Activated naive CD8-positive, alpha-beta T cell treated with anti-CD3 and anti-CD28 coated beads for 36 hours (primary cell): ENCODE results near the gene GPR132. TPM values are rescaled to one million over a fixed set of nuclear protein-coding genes. Genes with fewer than 3 reads are reported as not detected.
"Not testable (repeated sequence)": the region's sequence is repeated elsewhere in the genome, so short reads cannot be mapped to it uniquely, and the experiment has no call there.

Experiments used
- DNase-seq: peaks from one replicate; pipeline ENCODE4 v3.0.0; 2021
- H3K27ac Mint-ChIP-seq: one replicate; pipeline ENCODE4 v1.8.0; 2022; ENCODE audit warnings: mild to moderate bottlenecking, moderate library complexity, mixed read lengths
- H3K27me3 Mint-ChIP-seq: one replicate; pipeline ENCODE4 v1.8.0; 2022; ENCODE audit warnings: mild to moderate bottlenecking, mixed read lengths
- H3K36me3 Mint-ChIP-seq: one replicate; pipeline ENCODE4 v1.8.0; 2021; ENCODE audit warnings: mild to moderate bottlenecking, mixed read lengths
- H3K4me1 Mint-ChIP-seq: one replicate; pipeline ENCODE4 v1.8.0; 2021; ENCODE audit warnings: mixed read lengths
- H3K4me3 Mint-ChIP-seq: one replicate; pipeline ENCODE4 v1.8.0; 2022; ENCODE audit warnings: mild to moderate bottlenecking, moderate library complexity, mixed read lengths
- H3K9me3 Mint-ChIP-seq: one replicate; pipeline ENCODE4 v1.8.0; 2022; ENCODE audit warnings: mixed read lengths
- total RNA-seq, 2 experiments: library from RNA; stranded (reverse); gene quantifications; one replicate each; pipeline ENCODE4 v1.2.3, GENCODE V29; 2021

GPR132 gene, protein sequence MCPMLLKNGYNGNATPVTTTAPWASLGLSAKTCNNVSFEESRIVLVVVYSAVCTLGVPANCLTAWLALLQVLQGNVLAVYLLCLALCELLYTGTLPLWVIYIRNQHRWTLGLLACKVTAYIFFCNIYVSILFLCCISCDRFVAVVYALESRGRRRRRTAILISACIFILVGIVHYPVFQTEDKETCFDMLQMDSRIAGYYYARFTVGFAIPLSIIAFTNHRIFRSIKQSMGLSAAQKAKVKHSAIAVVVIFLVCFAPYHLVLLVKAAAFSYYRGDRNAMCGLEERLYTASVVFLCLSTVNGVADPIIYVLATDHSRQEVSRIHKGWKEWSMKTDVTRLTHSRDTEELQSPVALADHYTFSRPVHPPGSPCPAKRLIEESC
- total RNA-seq, result 10 to 100 TPM; 23.9 to 24.1 TPM

- H3K27ac Mint-ChIP-seq, result peak within 1 kb of the TSS; percentile 90
- peaks cover 68% of the 10 kb centered on the region for H3K4me1 Mint-ChIP-seq
- peak; percentile 88 for DNase-seq
- H3K9me3 Mint-ChIP-seq, result no peaks in the 10 kb centered on the region
- peaks cover 23% of the 10 kb centered on the region for H3K36me3 Mint-ChIP-seq
- peak within 1 kb of the TSS; percentile 92 for H3K4me3 Mint-ChIP-seq
- no peaks in the 10 kb centered on the region for H3K27me3 Mint-ChIP-seq
Observed at GRCh38 chr14:105065280-105066228, at the start of gene GPR132. Gene GPR132, minus strand, starts transcription at chr14:105065430. Its CDS starts 10,010 bp downstream, at chr14:105055420.

GRCh38 chr14:105109243-105109642 is 44.0 kb upstream of the GPR132 start:
- not testable (repeated sequence) for H3K36me3 Mint-ChIP-seq, H3K9me3 Mint-ChIP-seq, H3K4me1 Mint-ChIP-seq, H3K4me3 Mint-ChIP-seq, H3K27ac Mint-ChIP-seq, DNase-seq
- peaks cover 25% of the 10 kb centered on the region for H3K27me3 Mint-ChIP-seq

DNA sequence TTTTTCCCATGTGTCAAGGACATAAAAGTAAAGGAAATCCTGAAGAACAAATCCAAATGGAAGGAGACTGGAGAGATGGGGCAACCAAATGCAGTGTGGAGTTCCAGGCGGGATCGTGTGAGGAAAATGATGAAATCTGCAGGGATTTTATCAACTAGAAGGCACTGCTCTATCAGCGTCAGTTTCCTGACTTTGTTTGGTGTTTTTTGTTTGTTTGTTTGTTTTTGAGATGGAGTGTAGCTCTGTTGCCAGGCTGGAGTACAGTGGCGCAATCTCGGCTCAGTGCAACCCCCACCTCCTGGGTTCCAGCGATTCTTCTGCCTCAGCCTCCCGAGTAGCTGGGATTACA is 43.3 kb upstream of the GPR132 start:
- Mint-ChIP-seq H3K36me3 (no peaks in the 10 kb centered on the region), H3K9me3 (no peaks in the 10 kb centered on the region), H3K27ac (no peak overlapping the region)

GRCh38 chr14:105107781-105108515 is 42.7 kb upstream of the GPR132 start:
- DNase-seq, result no peak
- Mint-ChIP-seq H3K36me3 (no peaks in the 10 kb centered on the region), H3K4me3 (no peak overlapping the region), H3K9me3 (no peaks in the 10 kb centered on the region), H3K27ac (no peak overlapping the region), H3K4me1 (no peaks in the 10 kb centered on the region), H3K27me3 (peaks cover 34% of the 10 kb centered on the region)

More for the DNA sequence above, 43.3 kb upstream of the GPR132 start:
- H3K4me1 Mint-ChIP-seq, result no peaks in the 10 kb centered on the region
- DNase-seq, result no peak
- no peak overlapping the region for H3K4me3 Mint-ChIP-seq
- peaks cover 32% of the 10 kb centered on the region for H3K27me3 Mint-ChIP-seq

- Mint-ChIP-seq H3K36me3 (no peaks in the 10 kb centered on the region), H3K9me3 (no peaks in the 10 kb centered on the region)
- DNase-seq, result no peak
Observed at GRCh38 chr14:105107351-105107750, 42.1 kb upstream of the GPR132 start.

GRCh38 chr14:105105158-105105557 is 39.9 kb upstream of the GPR132 start:
- Mint-ChIP-seq H3K27ac (no peak overlapping the region), H3K36me3 (no peaks in the 10 kb centered on the region), H3K4me3 (no peak overlapping the region), H3K4me1 (no peaks in the 10 kb centered on the region), H3K27me3 (peaks cover 40% of the 10 kb centered on the region), H3K9me3 (no peaks in the 10 kb centered on the region)
- no peak for DNase-seq

More at GRCh38 chr14:105107351-105107750, 42.1 kb upstream of the GPR132 start:
- H3K4me3 Mint-ChIP-seq, result no peak overlapping the region
- no peak overlapping the region for H3K27ac Mint-ChIP-seq
- peaks cover 40% of the 10 kb centered on the region for H3K27me3 Mint-ChIP-seq
- no peaks in the 10 kb centered on the region for H3K4me1 Mint-ChIP-seq

- Mint-ChIP-seq H3K9me3 (peaks cover 3% of the 10 kb centered on the region), H3K27ac (no peak overlapping the region), H3K36me3 (no peaks in the 10 kb centered on the region), H3K4me3 (no peak overlapping the region), H3K27me3 (peaks cover 31% of the 10 kb centered on the region), H3K4me1 (no peaks in the 10 kb centered on the region)
- DNase-seq, result no peak
Observed at GRCh38 chr14:105102893-105103292, 37.7 kb upstream of the GPR132 start.

GRCh38 chr14:105102361-105102870 is 37.2 kb upstream of the GPR132 start:
- Mint-ChIP-seq H3K36me3 (no peaks in the 10 kb centered on the region), H3K9me3 (peaks cover 3% of the 10 kb centered on the region), H3K4me3 (no peak overlapping the region), H3K4me1 (no peaks in the 10 kb centered on the region), H3K27ac (no peak overlapping the region), H3K27me3 (peaks cover 29% of the 10 kb centered on the region)
- no peak for DNase-seq

- Mint-ChIP-seq H3K27ac (no peak overlapping the region), H3K9me3 (peaks cover 3% of the 10 kb centered on the region), H3K4me1 (no peaks in the 10 kb centered on the region), H3K36me3 (no peaks in the 10 kb centered on the region), H3K4me3 (no peak overlapping the region), H3K27me3 (peaks cover 16% of the 10 kb centered on the region)
- no peak for DNase-seq
Observed at GRCh38 chr14:105100910-105101309, 35.7 kb upstream of the GPR132 start.

GRCh38 chr14:105099778-105100177 is 34.5 kb upstream of the GPR132 start:
- H3K27me3 Mint-ChIP-seq, result peaks cover 16% of the 10 kb centered on the region
- peaks cover 3% of the 10 kb centered on the region for H3K9me3 Mint-ChIP-seq
- no peak for DNase-seq
- H3K4me3 Mint-ChIP-seq, result no peak overlapping the region
- no peaks in the 10 kb centered on the region for H3K4me1 Mint-ChIP-seq
- no peaks in the 10 kb centered on the region for H3K36me3 Mint-ChIP-seq
- no peak overlapping the region for H3K27ac Mint-ChIP-seq

- Mint-ChIP-seq H3K27me3 (peaks cover 6% of the 10 kb centered on the region), H3K9me3 (peaks cover 3% of the 10 kb centered on the region), H3K36me3 (no peaks in the 10 kb centered on the region), H3K4me1 (peaks cover 6% of the 10 kb centered on the region), H3K4me3 (no peak overlapping the region), H3K27ac (no peak overlapping the region)
- DNase-seq, result no peak
Observed at GRCh38 chr14:105098316-105098715, 33.1 kb upstream of the GPR132 start.

- H3K9me3 Mint-ChIP-seq, result peaks cover 3% of the 10 kb centered on the region
- peaks cover 4% of the 10 kb centered on the region for H3K27me3 Mint-ChIP-seq
- no peaks in the 10 kb centered on the region for H3K36me3 Mint-ChIP-seq
- no peak for DNase-seq
- no peak overlapping the region for H3K27ac Mint-ChIP-seq
- no peak overlapping the region for H3K4me3 Mint-ChIP-seq
- peaks cover 6% of the 10 kb centered on the region for H3K4me1 Mint-ChIP-seq
Observed at GRCh38 chr14:105097794-105098127, 32.5 kb upstream of the GPR132 start.

DNA sequence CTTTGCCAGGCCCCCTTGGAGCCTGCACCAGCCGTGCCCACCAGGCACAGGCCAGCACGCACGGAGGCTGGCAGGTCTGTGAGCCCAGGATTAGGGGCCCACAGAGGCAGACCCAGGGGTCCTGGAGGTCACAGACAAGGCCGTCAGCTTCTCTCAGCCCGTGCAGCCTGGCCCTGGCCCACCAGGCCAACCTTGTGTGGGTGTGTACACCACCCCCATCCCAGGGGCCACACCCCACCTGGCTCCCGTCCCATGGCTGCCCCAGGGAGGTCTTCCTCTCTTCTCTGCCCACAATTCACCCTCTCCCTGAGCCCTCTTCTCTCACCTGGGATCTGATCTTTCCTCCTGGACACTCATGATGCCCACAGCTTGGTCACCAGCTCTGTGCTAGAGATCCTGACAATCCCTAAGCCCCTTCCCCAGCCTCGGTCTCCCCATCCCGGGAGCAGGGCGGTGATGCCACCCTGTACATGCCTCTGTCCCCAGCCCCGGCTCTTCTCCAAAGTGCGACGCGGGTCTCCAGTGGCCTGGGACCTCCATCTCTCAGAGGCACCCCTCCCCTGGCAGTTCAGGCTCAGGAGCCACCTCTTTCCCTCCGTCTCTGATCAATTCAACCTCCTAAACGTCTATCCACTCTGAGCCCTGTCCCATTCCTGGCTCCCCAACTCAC is 31.1 kb upstream of the GPR132 start:
- no peaks in the 10 kb centered on the region for H3K36me3 Mint-ChIP-seq
- H3K27me3 Mint-ChIP-seq, result no peaks in the 10 kb centered on the region
- H3K9me3 Mint-ChIP-seq, result peaks cover 3% of the 10 kb centered on the region
- DNase-seq, result no peak
- H3K4me1 Mint-ChIP-seq, result peaks cover 6% of the 10 kb centered on the region
- no peak overlapping the region for H3K27ac Mint-ChIP-seq
- no peak overlapping the region for H3K4me3 Mint-ChIP-seq

- H3K27ac Mint-ChIP-seq, result no peak overlapping the region
- no peak overlapping the region for H3K4me3 Mint-ChIP-seq
- no peaks in the 10 kb centered on the region for H3K36me3 Mint-ChIP-seq
- peaks cover 3% of the 10 kb centered on the region for H3K9me3 Mint-ChIP-seq
- H3K27me3 Mint-ChIP-seq, result no peaks in the 10 kb centered on the region
- peaks cover 10% of the 10 kb centered on the region for H3K4me1 Mint-ChIP-seq
- DNase-seq, result no peak
Observed at GRCh38 chr14:105095236-105095805, 30.1 kb upstream of the GPR132 start.
